ENCODE results near the gene PCBP2.
"Not testable (repeated sequence)": the region's sequence is repeated elsewhere in the genome, so short reads cannot be mapped to it uniquely, and the experiment has no call there.

The PCBP2 gene

GRCh38 chr12:53451661-53452158, at the start of gene PCBP2:
Gene PCBP2, plus strand, starts transcription at chr12:53452102. Its CDS starts 2,699 bp downstream, at chr12:53454801.
- peak; percentile 98 for DNase-seq

GRCh38 chr12:53402351-53402750, 49.6 kb upstream of the PCBP2 start:
- not testable (repeated sequence) for DNase-seq

- DNase-seq: no peak
These were observed 49.0 kb upstream of the PCBP2 start for GRCh38 chr12:53402871-53403270.

GRCh38 chr12:53410951-53411350, 41.0 kb upstream of the PCBP2 start:
- no peak for DNase-seq

- DNase-seq: no peak
These were observed 38.3 kb upstream of the PCBP2 start for GRCh38 chr12:53413485-53414204.

GRCh38 chr12:53414756-53415417, 37.0 kb upstream of the PCBP2 start:
- no peak for DNase-seq

- not testable (repeated sequence) for DNase-seq
These were observed 36.0 kb upstream of the PCBP2 start for GRCh38 chr12:53415752-53416389.

GRCh38 chr12:53417291-53417816, 34.5 kb upstream of the PCBP2 start:
- not testable (repeated sequence) for DNase-seq

GRCh38 chr12:53418221-53418620, 33.7 kb upstream of the PCBP2 start:
- DNase-seq: no peak

GRCh38 chr12:53419756-53420155, 32.1 kb upstream of the PCBP2 start:
- no peak for DNase-seq

- DNase-seq: not testable (repeated sequence)
These were observed 29.7 kb upstream of the PCBP2 start for GRCh38 chr12:53422247-53422646.

- no peak for DNase-seq
These were observed 28.3 kb upstream of the PCBP2 start, which contains the start of gene AMHR2 for GRCh38 chr12:53423597-53423996. Gene AMHR2, plus strand, starts transcription at chr12:53423855. Its CDS starts 80 bp downstream, at chr12:53423935.

- DNase-seq: no peak
These were observed 27.0 kb upstream of the PCBP2 start for GRCh38 chr12:53424626-53425514.

GRCh38 chr12:53425515-53426150, 26.3 kb upstream of the PCBP2 start:
- DNase-seq: no peak

GRCh38 chr12:53427905-53428594, 23.9 kb upstream of the PCBP2 start:
- peak; percentile 77 for DNase-seq

GRCh38 chr12:53428741-53429140, 23.2 kb upstream of the PCBP2 start:
- DNase-seq: no peak

GRCh38 chr12:53430116-53430515, 21.8 kb upstream of the PCBP2 start:
- no peak for DNase-seq

- DNase-seq: no peak
These were observed 20.7 kb upstream of the PCBP2 start for GRCh38 chr12:53431187-53431586.

- not testable (repeated sequence) for DNase-seq
These were observed 16.6 kb upstream of the PCBP2 start for GRCh38 chr12:53435326-53435725.

GRCh38 chr12:53439582-53439981, 12.3 kb upstream of the PCBP2 start:
- not testable (repeated sequence) for DNase-seq
